ENCODE results near the gene SPAG6.
"Not testable (repeated sequence)": the region's sequence is repeated elsewhere in the genome, so short reads cannot be mapped to it uniquely, and the experiment has no call there.

The SPAG6 gene

DNA sequence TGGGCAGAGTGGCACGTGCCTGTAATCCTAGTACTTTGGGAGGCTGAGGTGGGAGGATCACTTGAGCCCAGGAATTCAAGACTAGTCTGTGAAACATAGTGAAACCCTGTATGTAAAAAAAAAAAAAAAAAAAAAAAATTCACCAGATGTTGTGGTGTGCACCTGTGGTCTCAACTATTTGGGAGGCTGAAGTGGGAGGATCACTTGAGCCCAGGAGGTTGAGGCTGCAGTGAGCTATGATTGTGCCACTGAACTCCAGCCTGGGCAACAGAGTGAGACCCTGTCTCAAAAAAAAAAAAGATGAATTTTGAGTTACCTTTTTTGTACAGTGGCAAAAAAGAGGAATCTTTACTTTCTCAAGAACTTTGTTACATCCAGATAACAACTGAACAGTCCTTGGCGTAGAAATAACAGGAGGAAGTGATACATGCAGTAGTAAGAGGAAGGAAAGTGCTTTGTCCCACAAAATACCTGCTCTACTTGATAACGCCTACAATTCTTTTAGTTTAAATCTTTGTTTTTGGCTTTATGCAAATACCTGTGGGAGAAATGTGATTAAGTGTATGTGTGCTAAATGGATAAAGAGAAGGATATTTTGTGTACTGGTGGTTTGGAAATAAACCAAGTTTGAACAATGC is 29.3 kb downstream of the SPAG6 start:
- no peak for DNase-seq

DNA sequence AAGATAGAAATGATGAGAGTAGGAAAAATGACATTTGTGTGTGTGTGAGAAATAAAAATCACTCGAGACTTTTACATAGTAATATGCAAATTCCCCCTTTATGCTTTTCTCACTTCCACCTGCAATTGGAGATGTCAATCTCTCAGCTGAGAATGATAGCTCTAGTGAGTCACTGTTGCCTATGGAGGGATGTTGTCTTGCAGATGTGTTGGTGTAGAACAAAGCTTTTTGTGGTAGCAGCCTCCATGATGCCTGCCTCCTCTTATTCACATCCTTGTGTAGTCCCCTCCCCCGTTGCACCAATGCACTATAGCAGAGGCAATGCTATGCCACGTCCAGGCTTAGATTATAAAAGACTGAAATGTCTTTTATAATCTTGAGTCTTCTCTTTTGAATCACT is 33.8 kb downstream of the SPAG6 start:
- no peak for DNase-seq

DNA sequence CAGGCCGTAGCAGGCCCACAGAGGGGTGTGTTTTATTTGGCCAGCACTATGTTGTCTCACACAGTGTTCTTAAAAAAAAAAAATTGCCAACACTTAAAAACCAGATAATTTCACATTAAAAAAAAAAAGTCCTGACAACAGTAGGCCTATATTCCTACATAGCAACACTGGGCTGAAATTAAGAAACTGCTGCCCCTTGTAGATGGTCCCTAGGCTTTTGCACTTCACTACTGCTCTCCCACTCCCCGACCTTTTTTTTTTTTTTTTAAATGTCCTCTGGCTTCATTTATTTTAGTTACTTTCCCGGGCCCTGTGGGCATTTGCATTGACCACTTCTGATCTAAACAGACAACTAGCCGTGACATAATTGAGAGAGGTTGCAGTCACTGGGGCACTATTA is 36.0 kb downstream of the SPAG6 start:
- no peak for DNase-seq

DNA sequence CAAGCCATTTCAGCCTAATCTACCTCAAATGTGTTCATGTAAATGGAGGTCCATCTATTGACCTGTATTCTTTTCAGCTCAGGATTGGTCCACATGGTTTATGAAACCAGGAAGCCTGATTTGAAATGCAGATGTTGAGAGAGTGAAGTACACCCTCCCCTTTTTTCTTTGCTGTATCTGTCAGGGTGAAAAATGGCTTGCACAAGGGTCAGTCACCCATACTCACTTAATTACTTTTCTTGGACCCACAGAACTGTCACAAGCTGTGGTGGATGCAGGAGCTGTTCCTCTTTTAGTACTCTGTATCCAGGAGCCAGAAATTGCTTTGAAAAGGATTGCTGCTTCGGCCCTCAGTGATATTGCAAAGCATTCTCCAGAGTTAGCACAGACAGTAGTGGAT is 41.2 kb downstream of the SPAG6 start:
- DNase-seq, result no peak

DNA sequence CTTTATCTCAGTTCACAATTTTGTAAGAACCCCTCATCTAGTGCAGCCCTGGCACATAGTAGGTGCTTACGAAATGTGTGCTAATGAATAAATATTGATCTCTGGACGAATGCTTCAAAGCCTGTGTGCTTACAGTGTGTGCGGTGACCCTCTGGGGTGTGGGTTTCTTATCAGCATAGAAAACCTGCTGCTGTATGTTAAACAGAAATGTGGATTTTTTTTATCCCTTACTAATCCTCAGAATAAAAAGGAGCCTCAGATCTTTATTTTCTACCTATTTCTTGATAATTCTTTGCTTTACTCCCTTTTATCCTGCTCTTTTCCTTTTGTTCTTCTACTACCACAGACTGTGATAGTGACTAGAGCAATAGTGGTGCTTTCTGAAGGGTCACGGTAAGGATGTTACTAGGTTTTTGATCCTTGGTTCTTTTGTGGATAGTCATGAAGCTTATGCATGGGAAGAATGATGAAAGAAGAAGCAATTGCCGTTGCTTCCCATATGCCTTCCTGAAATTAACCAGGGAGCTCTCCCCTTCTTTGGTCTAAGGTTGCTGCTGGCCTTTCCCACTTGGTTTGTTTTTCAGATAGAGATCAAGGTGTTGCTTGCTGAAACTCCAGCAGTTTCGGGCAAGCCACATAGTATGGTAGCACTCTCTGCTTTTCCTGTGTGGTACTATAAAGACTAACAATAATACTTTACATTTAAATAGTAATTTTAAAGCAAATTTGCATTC is 44.7 kb downstream of the SPAG6 start:
- peak; percentile 24 for DNase-seq

DNA sequence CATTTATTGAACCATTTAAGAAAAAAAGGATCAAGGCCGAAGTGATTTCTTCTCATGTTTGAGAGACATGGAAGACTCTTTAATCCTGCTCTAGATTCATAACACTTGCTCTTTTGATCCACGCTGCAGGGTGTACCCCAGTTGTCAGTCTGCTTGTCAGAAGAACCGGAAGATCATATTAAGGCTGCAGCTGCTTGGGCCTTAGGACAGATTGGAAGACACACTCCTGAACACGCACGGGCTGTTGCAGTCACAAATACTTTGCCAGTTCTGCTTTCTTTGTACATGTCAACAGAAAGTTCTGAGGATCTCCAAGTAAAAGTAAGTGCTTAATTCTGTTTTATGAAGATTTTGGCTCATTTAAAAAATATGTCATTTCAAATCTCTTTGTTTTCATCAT is 46.3 kb downstream of the SPAG6 start:
- DNase-seq, result no peak

DNA sequence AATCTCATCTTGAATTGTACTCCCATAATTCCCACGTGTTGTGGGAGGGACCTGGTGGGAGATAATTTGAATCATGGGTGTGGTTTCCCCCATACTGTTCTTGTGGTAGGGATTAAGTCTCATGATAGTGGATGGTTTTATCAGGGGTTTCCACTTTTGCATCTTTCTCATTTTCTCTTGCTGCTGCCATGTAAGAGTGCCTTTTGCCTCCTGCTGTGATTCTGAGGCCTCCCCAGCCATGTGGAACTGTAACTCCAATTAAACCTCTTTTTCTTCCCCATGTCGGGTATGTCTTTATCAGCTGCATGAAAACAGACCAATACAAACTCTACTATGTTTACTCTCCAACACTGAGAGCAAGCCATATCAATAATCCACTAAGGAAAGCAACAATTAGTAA is 50.9 kb downstream of the SPAG6 start:
- not testable (repeated sequence) for DNase-seq

DNA sequence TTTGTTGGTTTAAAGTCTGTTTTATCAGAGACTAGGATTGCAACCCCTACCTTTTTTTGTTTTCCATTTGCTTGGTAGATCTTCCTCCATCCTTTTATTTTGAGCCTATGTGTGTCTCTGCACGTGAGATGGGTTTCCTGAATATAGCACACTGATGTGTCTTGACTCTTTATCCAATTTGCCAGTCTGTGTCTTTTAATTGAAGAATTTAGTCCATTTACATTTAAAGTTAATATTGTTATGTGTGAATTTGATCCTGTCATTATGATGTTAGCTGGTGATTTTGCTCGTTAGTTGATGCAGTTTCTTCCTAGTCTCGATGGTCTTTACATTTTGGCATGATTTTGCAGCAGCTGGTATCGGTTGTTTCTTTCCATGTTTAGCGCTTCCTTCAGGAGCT is 61.6 kb downstream of the SPAG6 start:
- DNase-seq, result not testable (repeated sequence)

DNA sequence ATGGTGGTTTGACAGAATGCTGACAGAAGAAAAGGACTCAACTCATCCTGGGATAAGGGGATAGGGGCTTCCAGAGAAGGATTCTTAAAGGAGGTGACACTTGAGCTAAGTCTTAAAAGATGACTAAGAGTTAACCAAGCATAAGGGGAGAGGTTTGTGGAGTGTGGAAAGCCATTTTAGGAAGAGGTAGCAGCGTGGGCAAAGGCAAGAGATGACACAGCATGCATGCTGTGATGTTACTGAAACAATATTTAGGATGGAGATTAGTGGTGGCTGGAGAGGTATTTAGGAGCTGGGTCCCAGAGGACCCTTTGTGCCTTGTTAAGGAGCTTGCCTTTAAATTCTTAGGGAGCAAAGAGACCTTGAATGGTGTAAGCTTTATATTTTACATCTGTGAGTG is 65.1 kb downstream of the SPAG6 start:
- DNase-seq, result no peak

DNA sequence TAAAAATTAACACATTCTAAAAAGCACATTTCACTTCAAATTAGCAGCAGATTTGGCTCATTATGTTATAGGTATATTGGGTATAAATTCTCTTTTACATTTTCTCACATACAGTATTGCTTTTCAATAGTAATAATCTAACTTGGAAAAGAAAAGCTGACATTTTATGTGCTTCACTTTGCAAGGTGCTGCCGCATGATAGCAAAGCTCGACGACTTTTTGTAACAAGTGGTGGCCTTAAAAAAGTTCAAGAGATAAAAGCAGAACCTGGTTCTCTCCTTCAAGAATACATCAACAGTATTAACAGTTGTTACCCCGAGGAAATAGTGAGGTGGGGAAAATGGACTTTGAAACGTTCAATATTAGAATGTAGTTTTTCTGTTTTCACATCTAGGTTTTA is 65.5 kb downstream of the SPAG6 start:
- no peak for DNase-seq

DNA sequence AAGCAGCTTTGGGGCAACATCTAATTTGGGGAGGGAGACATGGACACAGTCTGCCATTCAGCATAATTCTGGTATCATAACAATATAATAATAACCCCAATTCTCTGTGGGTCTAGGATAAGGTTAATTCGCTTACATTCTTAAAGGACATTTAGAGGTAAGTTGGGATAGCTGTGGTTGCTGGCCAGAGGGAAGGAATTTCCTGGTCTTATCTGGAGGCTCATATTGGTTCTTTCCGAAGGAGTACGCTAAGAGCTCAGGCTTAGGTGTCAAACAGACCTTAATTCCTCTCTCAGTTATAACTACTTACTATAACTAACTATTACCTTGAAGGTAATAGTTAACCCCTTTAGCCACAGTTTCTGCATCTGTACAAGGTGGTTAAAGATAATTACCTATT is 68.8 kb downstream of the SPAG6 start:
- no peak for DNase-seq

DNA sequence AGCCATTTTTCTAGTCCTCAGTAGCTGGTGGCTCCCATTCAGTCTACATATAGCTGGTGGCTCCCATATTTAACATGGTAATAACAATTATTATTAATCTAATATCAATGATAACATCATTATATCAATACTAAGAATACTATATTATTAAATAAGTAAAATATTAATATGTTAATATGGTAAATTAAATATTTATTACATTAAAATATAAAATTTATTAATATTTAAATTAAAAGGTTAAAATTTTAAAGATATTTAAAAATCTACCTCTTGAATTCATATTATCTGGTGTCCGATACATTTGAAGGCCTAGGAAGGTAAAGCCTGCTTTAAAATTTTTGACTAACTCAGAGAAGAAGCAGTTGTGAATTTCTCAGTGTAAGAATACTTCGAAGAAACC is 69.8 kb downstream of the SPAG6 start:
- no peak for DNase-seq

DNA sequence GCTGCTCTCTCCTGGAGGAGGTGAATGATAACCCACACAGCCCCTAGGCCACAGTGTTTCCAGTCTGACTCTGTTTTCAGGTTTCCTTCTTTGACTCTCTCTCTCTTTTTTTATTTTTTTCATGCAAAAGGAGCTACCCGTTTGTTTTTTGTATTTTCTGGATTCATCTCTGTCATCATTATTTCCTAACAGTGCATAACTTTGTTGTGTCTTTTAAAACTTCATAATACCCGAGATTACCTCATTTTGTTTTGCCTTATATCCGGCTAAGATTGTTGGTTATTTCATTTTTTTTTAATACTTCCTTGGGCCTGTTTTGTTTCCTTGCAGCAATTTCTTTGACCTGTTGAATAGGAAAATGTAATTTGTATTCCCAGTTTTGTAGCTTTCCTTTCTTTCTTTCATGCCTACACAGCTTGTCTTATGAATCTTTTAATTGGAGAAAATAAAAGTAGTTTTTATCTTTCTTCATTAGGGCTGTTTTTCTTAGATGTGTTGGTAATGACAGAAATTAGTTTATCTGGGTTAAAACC is 72.5 kb downstream of the SPAG6 start:
- DNase-seq, result no peak

DNA sequence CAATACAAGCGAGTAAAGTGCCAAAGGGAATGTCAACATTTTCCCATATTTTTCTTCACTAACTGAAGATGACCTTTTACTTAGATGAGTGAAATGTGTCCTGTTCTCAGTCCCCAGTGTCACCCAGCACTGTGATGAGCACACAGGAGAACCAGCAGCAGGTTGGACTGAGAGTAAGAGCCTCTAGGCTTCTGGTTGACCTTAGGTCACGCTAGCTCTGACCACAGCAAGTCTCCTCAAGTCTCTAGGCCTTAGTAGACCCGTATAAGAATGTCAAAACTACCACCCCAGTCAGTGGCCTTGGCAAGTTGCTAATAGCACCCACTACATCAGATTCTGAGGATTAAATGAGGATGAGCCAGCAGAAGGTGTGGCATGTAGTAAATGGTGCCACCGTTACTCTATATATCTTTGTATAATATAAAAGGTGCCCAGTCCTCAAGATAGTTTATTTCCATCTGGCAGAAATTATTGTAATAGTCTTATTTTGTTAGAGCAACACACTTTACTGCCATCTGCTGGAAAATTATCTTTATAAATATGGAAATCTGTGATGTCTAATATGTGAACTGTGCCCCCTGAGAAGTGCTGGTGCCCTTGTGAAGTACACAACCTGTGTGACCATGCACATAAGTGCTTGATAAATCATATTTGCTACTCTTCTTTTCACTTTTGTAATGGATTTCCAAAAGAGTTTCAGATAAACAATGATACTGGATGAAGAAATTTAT is 75.7 kb downstream of the SPAG6 start:
- DNase-seq, result peak; percentile 33

DNA sequence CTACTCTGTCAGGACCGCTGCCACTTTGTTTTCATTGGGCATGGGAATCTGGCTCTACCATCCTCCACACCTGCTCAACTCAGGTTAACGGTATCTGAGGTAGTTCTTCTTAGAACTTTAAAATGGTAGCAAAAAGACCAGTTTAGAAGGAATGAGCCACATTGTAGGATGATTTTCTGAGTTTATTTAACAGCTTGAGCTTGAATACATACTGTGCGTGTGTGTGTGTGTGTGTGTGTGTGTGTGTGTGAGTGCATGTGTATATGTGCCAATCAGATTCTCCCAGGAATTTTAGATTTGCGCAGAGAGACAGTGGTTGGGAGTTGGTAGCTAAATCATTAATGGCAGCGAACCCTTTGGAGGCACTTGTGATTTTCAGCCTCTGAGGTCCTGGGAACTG is 81.4 kb downstream of the SPAG6 start:
- no peak for DNase-seq

DNA sequence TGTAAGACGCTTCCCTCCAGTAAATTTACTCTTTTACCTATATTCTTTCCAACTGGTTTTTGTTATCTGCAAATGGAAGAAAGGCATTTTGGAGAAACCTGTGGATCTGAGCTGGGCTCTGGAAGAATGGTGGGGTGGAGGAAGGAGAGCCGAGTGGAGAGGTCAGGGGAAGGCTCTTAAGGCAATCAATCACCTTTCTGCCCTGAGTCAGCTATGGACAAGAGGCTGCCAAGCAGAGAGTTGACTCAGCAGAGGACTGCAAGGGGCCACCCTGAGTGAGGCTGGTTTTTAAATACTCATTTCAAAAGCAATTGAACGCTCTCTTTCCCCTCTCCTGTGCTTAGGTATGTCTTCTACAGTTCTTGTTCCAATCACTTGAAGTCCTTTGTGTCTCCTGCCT is 81.8 kb downstream of the SPAG6 start:
- DNase-seq, result peak; percentile 72

DNA sequence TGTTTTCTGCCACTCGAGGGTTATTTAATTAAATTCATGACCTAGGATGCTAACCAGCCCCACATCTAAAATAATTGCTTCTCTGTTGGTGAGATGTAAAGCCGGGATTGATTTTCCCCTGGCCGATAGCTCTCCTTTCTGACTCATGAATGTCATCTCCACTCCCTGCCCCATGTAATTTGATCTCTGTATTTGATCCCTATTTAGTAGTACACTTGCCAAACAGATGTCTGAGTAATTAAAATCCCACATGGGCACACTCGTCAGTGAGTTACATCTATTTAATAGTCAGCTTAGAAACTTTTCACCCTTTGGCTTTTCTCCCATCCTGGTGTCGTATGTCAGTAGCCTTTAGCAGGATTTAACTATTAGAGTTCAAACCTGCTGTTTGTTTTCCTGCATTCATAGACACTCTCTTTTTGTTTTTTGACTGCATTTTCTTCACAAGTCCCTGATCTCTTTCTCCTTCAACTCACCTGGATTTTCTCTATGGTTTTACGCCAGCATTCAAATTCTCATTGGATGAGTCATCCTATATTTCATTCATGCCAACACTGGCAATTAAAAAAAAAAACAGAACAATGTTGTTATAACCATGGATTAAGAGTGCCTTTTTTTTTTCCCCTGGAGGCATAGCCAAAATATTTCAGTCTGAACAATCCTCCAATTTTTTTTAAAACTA is 82.7 kb downstream of the SPAG6 start:
- peak; percentile 94 for DNase-seq

DNA sequence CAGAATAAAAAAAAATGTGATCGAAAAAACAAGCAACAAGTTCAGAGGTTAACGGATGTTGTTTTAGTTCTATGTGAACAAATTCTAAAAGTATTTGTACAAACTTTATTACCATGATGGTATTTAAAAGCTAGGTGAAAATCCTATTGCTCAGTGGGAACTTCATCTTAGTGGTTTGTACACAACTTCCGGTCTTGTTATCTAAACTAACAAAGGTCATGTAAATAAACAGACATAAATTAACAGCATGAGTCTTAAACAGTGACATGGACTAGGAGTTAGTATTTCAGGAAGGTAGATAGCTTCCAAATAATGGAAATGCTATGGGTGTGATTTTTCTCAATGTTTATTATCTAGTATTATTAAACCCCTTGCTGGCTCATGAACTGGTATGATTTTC is 83.8 kb downstream of the SPAG6 start:
- no peak for DNase-seq

DNA sequence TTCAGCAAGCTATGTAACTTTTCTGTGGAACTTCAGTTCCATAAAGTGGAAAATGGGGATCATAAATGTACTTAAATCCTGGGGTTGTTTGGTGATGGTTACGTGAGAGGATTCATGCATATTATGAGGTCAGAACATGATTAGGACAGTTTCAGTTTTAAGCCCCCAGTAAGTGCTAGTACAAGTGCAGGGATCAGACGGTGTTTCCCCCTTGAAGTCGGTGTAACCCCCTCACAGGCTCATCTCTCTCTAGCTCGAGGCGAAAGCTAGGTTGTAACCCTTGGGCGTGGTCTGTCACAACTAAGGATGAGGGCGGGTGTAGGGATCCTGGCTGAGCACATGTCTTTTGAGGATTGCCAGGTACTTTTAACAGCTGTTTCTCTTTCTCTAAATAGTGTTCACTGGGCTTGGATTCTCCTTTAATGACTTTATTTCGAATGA is 84.7 kb downstream of the SPAG6 start:
- DNase-seq, result no peak

DNA sequence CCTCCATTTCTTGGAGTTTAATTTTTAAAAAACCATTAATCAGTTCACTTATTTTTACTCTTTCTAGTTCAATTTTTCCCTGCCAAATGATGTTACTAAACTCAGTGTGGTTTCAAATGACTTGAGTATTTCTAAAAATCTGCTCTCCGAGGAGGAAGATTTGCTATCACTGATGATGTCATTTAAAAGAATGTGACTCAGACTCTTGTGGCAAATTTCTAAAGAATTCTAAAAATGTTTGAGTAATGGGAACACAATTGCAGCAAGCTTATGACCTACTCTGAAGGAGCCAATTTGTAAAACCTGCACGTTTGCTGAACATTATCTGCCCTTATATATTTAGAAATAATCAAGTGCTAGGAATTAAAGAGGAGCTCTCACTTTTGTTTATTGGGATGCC is 88.6 kb downstream of the SPAG6 start:
- DNase-seq, result peak; percentile 92

DNA sequence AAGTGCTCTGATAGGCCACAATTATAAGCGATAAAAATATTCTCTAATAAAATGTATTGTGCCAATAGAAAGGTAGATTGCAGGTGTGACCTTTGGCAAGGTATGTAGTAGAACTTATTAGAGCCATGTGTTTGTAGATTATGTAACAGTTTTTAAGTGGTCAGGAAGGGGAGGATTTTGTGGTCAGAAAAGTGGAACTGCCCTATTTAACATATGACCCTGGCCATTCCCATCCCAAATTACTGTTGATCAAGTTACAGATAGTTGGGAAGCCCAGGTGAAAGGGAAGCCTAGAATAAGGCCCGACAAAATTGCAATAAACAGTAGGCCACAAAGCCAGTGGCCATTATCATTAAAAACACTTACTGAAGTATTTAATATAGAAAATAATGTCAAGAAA is 89.2 kb downstream of the SPAG6 start:
- DNase-seq, result no peak

DNA sequence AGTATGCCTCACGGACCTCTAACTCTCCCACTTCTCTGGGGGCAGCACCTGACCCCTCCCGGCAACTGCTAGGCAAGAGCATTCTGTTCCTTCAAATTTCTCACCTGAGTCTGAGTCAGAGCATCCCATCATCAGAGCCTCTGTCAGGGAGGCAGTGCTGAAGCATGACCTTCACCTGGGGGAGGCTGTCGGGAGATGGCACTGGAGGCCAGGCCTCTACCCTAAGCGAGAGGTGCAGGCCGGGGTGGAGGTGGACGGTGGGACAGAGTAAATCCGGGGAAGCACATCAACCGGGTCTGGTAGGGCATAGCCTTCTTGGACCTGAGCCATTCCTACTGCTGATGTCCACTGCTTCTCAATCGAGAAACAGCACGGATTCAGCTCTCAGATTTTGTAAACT is 90.4 kb downstream of the SPAG6 start:
- DNase-seq, result no peak

DNA sequence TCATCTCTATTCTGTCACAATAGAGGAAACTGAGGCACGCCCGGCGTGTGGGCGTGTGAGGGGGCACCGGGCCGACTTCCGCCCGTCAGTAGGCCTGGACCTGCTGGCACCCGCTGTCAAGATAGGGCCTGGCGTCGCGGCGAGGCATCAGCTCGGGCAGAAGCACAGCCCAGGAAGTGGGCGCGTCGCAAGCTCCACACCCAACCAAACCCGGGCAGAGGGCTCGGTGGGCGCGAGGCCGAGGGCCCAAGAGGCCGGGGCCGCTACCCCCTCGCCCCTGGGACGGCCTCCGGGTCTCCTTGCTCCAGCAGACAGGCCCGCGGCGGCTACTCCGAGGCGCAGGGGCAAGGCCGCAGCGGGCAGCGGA is 91.2 kb downstream of the SPAG6 start:
- DNase-seq, result no peak
